SK-N-MC (cell line): ENCODE data around the gene ABL2.

ENCODE experiments used
- EZH2 ChIP-seq: fragments of 200-600 bp; sonication (generic); IDR thresholded peaks from one replicate; pipeline ENCODE4 v1.6.1; 2017; ENCODE audit warnings: antibody characterized with exemption
- FOXP2 ChIP-seq: optimal IDR thresholded peaks from 2 replicates; pipeline ENCODE3; 2011; ENCODE audit warnings: mild to moderate bottlenecking, moderate library complexity; ENCODE audit not compliant: insufficient read depth; ENCODE audit errors: extremely low read length, control extremely low read depth

DNA sequence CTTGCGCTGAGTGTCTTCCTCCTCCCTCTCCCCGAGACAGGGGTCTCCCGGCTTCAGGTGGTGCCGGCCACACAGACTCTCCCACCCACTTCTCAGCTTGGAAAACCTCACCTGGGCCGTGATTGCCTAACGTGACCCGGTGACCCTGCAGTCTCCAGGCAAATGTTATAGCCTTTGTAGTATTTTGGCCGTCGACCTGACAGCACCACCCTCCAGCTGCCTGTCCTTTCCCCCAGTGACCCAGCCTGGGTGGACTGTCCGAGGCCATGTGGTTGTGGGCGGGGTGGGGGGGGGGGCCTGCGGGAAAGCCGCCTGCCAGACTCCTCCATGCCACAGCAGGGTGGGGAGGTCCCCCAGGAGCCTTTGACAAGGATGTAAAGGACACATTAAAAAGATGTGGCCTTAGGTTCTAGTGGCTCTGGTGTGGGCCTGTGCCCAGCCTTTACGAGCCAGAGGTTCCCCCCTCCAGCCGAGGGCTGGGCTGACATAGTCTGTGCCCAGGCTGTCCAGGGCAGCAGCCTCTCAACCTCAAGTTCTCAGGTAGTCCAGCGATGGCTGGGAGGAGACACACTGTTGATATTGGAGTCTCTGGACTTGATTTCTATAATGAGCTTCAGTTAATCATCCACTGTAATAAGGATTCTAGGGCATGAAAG lies 139.5 kb downstream of the ABL2 start:
- TF ChIP-seq FOXP2, result no peak
- TF ChIP-seq EZH2, result no peak
